Measurements from ENCODE around the gene LRRC3B. TPM values are rescaled to one million over a fixed set of nuclear protein-coding genes. Genes with fewer than 3 reads are reported as not detected.

Gene LRRC3B, protein sequence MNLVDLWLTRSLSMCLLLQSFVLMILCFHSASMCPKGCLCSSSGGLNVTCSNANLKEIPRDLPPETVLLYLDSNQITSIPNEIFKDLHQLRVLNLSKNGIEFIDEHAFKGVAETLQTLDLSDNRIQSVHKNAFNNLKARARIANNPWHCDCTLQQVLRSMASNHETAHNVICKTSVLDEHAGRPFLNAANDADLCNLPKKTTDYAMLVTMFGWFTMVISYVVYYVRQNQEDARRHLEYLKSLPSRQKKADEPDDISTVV
- not detected in 2 replicates for total RNA-seq

DNA sequence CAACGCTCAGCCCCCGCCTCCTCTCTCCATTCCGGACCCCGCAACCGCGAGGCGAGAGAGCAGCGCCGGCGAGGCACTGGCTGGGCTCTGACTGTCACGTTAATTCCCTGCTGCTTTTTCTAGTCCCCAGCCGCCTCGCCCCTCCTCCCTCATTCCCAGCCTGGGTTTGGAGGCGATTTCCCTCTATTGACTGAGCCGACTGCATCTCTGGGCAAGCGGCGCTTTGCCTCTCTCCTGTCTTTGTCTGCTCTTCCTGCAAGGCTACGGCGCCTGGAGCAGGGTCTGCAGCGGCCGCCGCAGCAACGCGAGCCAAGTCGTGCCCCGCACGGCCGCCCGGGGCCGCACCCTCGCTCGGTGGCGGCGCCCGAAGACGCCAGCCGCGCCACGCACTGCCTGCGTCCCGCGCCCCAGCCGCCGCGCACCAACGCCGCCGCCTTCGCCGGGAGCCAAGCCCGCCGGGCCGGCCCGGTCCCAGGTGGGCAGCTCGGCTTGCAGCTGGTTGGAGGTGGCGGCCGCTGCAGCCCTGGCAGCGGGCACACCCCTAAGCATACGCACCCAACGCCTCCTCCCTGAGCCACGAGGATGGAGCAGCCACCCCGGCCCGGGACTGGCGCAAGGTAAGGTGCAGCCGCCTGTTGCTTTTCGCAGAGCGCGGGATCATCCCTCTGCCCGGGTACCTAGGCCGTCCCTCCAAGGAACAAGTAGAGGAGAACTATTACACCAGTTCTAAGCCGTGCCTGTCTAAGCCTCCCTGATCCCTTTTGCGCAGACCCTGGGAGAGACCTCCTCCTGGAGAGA is at the start of gene LRRC3B:
LRRC3B (plus strand) TSS at position 152 of the 798 bp plus-strand sequence. CDS start 86,901 bp downstream, outside the sequence.

